Activated CD4-positive, alpha-beta T cell treated with anti-CD3 and anti-CD28 coated beads, Interleukin-2, Interleukin-6, amounts not matched to agents 100 ng/mL and 50 ng/mL, durations not matched to agents 16 hours and 8 hours (primary cell): Measurements from ENCODE around the gene SHISA2.

ENCODE experiments used
- DNase-seq: peaks from one replicate; pipeline ENCODE4 v3.0.0-alpha.2; 2020

SHISA2 gene

GRCh38 chr13:26017196-26017921, 34.5 kb downstream of the SHISA2 start:
- DNase-seq: no peak

- DNase-seq: no peak
Measured at GRCh38 chr13:26016189-26016588, 35.6 kb downstream of the SHISA2 start.

GRCh38 chr13:26015271-26016125, 36.3 kb downstream of the SHISA2 start:
- DNase-seq: no peak

GRCh38 chr13:26012995-26013394, 38.8 kb downstream of the SHISA2 start:
- no peak for DNase-seq

- DNase-seq: peak; percentile 22
Measured at GRCh38 chr13:26011996-26012821, 39.6 kb downstream of the SHISA2 start.

- DNase-seq: no peak
Measured at GRCh38 chr13:26011208-26011573, 40.6 kb downstream of the SHISA2 start.

- no peak for DNase-seq
Measured at GRCh38 chr13:26010487-26011207, 41.2 kb downstream of the SHISA2 start.

GRCh38 chr13:26007261-26008125, 44.3 kb downstream of the SHISA2 start:
- DNase-seq: peak; percentile 3
